D721Med (cell line): ENCODE data around the gene HS6ST3.

ENCODE experiments used
- DNase-seq: peaks from one replicate; pipeline ENCODE4 v3.0.0; 2011; ENCODE audit warnings: low spot score; ENCODE audit not compliant: insufficient read length
- FAIRE-seq: peaks from 2 replicates; lab custom pipeline; 2011; peaks lifted over from hg19 to GRCh38; lab: Jason Lieb, UNC
- TF ChIP-seq, protein P1 (sequence below): IDR thresholded peaks from 2 replicates; pipeline ENCODE4 v1.5.1; 2012; ENCODE audit warnings: mild to moderate bottlenecking, control low read depth; ENCODE audit not compliant: insufficient read depth; ENCODE audit errors: missing control alignments

Gene HS6ST3

DNA sequence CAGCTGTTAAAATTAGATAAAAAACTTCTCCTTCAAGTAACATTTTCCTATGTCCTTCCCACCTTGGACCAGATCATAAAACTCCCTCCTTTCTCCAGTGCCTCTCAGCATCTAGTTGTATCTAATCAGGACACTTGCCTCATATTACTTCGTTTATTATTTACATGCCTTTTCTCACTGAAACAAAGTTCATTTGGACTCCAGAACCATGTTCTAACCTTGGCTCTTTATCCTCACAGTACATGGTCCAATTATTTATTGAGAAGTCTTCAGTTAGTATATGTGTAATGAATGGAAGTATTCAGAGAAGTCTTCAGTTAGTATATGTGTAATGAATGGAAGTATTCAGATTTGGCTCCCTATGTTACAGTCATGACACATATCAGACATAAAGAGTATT lies 561.7 kb downstream of the HS6ST3 start:
- FAIRE-seq (no peak), DNase-seq (no peak)
- TF ChIP-seq, protein P1, sequence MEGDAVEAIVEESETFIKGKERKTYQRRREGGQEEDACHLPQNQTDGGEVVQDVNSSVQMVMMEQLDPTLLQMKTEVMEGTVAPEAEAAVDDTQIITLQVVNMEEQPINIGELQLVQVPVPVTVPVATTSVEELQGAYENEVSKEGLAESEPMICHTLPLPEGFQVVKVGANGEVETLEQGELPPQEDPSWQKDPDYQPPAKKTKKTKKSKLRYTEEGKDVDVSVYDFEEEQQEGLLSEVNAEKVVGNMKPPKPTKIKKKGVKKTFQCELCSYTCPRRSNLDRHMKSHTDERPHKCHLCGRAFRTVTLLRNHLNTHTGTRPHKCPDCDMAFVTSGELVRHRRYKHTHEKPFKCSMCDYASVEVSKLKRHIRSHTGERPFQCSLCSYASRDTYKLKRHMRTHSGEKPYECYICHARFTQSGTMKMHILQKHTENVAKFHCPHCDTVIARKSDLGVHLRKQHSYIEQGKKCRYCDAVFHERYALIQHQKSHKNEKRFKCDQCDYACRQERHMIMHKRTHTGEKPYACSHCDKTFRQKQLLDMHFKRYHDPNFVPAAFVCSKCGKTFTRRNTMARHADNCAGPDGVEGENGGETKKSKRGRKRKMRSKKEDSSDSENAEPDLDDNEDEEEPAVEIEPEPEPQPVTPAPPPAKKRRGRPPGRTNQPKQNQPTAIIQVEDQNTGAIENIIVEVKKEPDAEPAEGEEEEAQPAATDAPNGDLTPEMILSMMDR = no peak

DNA sequence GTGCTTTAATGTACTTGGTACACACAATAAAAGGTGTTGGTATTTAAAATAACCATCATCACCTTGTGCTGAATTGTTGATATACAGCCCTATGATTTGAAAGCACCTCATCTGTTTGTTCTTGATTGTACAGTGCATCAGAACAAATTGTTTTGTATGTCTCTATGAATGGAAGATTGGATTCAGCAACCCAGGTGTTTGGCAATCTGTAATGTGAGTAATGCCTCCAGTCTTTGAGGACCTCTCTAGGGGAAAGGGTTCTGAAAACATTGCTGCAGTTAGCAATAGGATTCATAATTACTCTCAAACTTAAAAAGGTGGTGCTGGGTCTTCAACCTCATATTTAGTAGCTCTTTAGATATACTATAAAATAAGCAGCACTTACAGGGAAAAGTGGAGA lies 562.6 kb downstream of the HS6ST3 start:
- DNase-seq (no peak), FAIRE-seq (no peak)
- TF ChIP-seq, protein P1 = no peak

DNA sequence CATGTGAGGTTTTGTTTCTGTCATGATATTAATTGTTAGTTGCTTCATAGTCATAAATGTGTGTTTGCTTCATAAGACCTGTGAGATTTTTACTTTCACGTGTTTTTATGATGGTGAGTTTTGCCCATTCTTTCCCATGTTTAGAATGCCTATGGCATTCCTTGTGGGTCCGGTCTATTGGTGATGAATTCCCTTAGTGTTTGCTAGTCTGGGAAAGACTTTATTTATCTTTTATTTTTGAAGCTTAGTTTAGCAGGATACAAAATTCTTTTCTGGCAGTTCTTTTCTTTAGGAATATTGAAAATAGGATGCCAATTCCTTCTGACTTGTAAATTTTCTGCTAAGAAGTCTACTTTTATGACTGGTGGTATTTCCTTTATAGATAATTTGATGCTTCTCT lies 571.7 kb downstream of the HS6ST3 start:
- TF ChIP-seq, protein P1 = no peak
- FAIRE-seq = no peak
- no peak for DNase-seq

DNA sequence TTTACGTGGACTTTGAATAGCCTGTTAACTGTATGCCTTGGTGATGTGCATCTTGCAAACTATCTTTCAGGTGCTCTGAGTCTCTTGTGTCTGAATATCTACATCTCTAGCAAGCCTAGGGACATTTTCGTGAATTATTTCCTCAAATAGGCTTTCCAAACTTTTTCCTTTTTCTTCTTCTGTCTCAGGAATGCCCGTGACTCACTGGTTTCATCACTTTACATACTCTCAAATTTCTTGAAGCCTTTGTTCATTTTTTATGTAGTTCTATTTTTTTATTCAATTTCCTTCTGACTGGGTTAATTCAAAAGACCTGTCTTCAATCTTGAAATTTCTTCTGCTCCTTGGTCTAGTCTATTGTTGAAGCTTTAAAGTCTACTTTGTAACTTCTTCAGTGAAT lies 572.1 kb downstream of the HS6ST3 start:
- TF ChIP-seq, protein P1 = no peak
- no peak for FAIRE-seq
- DNase-seq = no peak

DNA sequence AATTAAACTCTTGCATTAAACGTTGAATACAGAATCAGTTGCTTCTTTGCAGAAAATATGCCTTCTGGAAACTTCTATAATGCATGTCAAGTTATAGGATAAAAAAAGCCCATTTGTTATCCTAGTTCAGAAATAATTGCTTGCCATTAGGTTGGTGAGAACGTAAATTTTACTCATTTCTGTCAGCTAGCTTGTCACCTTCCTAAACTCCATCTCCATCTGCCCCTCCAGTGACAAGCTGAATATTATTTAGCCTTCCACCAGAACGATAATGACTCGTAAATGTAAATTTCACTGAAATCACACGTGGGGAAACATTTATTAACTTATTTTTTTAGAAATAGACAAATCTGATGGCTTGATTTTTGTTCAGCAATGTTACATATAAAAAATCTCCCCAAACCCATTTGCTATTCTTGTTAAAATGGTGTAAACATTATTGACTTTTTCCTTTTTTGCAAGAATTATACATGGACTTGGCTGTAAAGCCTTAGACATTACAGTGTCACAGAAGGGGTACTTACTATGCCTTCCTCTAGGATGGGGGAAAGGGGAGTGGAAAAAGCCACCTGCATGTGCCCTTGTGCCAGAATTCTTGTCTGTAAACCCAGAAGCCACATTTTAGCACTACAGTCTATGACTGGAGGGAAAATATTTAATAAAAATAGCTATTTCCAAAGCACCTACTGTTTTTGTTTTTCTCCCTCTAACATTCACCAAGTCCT lies 577.5 kb downstream of the HS6ST3 start:
- no peak for FAIRE-seq
- no peak for DNase-seq
- TF ChIP-seq, protein P1 = no peak

DNA sequence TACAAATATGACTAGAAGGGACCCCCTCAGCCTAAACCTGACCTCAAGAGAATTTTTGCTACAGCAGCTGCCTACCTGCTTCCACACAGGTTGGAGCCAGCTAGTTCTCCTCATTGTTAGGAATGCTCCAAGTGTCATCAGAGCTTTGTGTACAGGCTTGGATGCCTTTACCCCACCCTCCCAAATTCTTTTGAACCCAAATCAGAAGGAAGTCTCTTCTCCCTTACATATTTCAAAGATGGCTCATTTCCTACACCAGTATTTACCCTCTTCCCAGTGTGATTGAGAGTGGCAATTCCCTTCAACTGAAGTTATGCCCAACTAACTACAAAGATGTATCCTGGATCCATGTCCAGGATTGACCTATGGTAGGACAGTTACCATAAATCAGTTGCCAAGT lies 581.2 kb downstream of the HS6ST3 start:
- FAIRE-seq (no peak), DNase-seq (no peak)
- TF ChIP-seq, protein P1 = no peak

DNA sequence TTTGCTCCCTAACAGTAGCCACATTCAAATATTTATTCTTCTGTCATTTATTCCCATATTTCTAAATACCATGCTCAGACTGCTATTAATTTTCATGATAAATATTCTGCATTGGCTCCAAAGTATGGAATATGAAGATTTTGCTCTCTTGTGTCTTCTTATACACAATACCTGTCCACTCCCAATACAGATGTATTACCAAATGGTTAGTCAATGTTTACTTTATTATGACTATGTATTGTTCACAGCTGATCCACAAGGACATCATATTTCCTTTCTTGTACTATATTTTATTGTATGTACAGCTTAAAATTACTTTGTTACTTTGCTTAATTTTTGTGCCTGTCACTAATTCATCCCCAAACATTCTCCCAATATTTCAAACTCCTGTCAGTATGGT lies 582.1 kb downstream of the HS6ST3 start:
- DNase-seq (no peak), FAIRE-seq (no peak)
- TF ChIP-seq, protein P1 = no peak
